H1 (cell line): Measurements from ENCODE around the gene PPIF. TPM values are rescaled to one million over a fixed set of nuclear protein-coding genes. Genes with fewer than 3 reads are reported as not detected.

Experiments
- CHD7 ChIP-seq: fragments of 300-600 bp; sonication (generic); IDR thresholded peaks from 2 replicates; pipeline ENCODE4 v1.7.1; 2012; ENCODE audit warnings: low read length, moderate library complexity, mild to moderate bottlenecking, inconsistent platforms; ENCODE audit not compliant: insufficient replicate concordance
- polyA plus RNA-seq, 7 experiments: library from polyadenylated mRNA; depleted of rRNA in 3 of 7; stranded (reverse) in 5 of 7; unstranded in 2 of 7; fragments of >200 nt in 5 of 7; fragments of 200-250 nt in 2 of 7; gene quantifications; 1 replicate in 5 of 7; 2 replicates in 1 of 7; 4 replicates in 1 of 7; pipeline versions ENCODE4 v1.2.1 to v1.2.3, GENCODE V29; 2011 to 2013; ENCODE audit warnings: missing spikeins in 2 of 7, mixed read lengths in 2 of 7
- total RNA-seq: library from RNA; stranded (reverse); fragmentation: NEBNext Ultra II Directional; extraction: Animal tissue kit (Norgen Biotek cat#: 25700); gene quantifications from 2 replicates; pipeline ENCODE4 v1.2.1, GENCODE V29; 2021

Gene PPIF
- total and polyA plus RNA-seq, 2 of the 8 experiments (the other 6 are each of a cell fraction or from before 2014, with no cell fraction given) = 70.2 to 77.6 TPM

GRCh38 chr10:79336739-79337138 is 10.5 kb upstream of the PPIF start (continued):
- TF ChIP-seq CHD7 = no peak
- TF ChIP-seq, all 59 proteins: peak for 1
